HG03571 (cell line): ENCODE measurements around the gene ZDHHC19.
"Not testable (repeated sequence)": the region's sequence is repeated elsewhere in the genome, so short reads cannot be mapped to it uniquely, and the experiment has no call there.

Source experiments
- ATAC-seq: cut with Tn5 transposase; IDR thresholded peaks from one replicate; pipeline ENCODE4 v1.9.1; 2021; ENCODE audit not compliant: unreplicated experiment

ZDHHC19 gene

GRCh38 chr3:196225763-196226364, 14.7 kb upstream of the ZDHHC19 start:
- no peak for ATAC-seq

DNA sequence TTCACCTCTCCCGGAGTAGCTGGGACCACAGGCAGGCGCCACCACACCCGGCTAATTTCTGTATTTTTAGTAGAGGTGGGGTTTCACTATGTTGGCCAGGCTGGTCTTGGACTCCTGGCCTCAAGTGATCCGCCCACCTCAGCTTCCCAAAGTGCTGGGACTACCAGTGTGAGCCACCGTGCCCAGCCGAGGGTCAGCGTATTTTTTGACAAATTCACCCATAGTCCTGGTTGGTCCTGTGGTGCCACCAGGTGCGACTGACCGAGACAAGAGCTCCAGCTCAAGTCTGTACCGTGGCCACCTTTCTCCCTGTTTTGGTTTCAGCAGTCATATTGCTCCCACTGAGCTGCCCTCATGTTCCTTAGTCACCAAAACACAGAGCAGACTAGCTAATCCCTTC, 13.9 kb upstream of the ZDHHC19 start:
- no peak for ATAC-seq

GRCh38 chr3:196222876-196223595, 11.8 kb upstream of the ZDHHC19 start:
- no peak for ATAC-seq

GRCh38 chr3:196220991-196221390, 9.8 kb upstream of the ZDHHC19 start:
- ATAC-seq: no peak

DNA sequence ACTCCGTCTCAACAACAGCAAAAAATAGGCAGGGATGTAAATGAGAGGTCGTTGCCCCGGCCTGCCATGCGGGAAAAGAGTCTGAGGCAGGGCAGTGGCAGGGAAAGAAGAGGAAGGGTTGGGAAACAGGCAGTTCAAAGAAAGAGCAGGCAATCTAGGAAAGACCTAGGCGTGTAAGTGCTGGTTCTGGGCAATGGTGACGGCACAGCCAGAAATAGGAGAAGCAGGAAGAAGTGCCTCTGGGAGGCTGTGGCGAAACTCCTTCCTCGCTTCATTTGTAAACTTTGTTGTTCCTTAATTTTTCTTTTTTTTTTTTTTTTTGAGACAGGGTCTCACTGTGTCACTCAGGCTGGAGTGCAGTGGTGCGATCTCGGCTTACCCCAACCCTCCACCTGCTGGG, 9.4 kb upstream of the ZDHHC19 start:
- ATAC-seq: no peak

DNA sequence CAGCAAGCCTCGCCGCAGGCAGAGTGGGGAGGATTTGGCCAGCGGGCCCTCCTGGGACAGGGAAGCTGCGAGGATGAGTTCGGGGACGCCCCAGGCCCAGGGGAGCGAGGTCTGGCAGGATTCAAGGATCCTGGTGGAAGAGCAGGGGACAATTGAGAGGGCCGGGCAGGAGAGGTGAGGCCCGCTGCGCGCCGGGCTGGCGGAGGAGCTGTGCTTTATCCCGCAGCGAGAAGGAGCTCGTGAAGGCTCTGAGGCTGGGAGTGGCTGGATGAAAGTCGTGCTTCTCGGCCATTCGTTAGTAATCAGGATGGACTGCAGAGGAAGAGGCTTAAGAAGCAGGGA, 8.7 kb upstream of the ZDHHC19 start:
- no peak for ATAC-seq

GRCh38 chr3:196219194-196219969, 8.2 kb upstream of the ZDHHC19 start:
- peak; percentile 49 for ATAC-seq

- no peak for ATAC-seq
Measured at GRCh38 chr3:196218155-196218712, 7.0 kb upstream of the ZDHHC19 start.

- no peak for ATAC-seq
Measured at GRCh38 chr3:196217307-196218154, 6.3 kb upstream of the ZDHHC19 start.

GRCh38 chr3:196216681-196217211, 5.5 kb upstream of the ZDHHC19 start:
- no peak for ATAC-seq

DNA sequence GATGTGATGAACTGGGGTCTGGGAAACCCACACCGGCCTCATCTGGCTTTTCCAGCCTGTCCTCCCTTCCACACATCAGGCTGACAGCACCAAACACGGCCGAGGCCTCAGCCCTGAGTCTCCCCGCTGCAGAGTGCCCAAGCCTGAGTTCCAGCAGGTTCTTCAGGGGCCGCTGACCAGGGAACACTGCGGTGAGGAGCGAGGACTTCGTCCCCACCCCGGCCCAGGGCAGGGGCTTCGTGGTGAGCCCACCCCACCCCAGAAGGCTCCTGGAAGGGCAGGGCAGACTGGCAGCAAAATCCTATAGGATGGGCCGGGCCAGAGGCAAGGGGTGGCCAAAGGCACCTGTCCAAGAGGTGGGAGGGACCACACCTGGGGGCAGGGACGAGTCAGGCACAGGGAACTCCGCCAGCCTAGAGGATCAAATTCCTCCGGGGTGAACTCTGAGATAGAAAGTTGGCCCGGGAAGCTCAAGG, 4.9 kb upstream of the ZDHHC19 start, which contains the start of gene SLC51A:
Gene SLC51A (plus strand): TSS at position 446 of the 476 bp plus-strand sequence. CDS start 179 bp downstream, outside the sequence.
- ATAC-seq: no peak

GRCh38 chr3:196215493-196216020, 4.4 kb upstream of the ZDHHC19 start:
- no peak for ATAC-seq

- ATAC-seq: no peak
Measured at GRCh38 chr3:196214783-196215441, 3.7 kb upstream of the ZDHHC19 start.

DNA sequence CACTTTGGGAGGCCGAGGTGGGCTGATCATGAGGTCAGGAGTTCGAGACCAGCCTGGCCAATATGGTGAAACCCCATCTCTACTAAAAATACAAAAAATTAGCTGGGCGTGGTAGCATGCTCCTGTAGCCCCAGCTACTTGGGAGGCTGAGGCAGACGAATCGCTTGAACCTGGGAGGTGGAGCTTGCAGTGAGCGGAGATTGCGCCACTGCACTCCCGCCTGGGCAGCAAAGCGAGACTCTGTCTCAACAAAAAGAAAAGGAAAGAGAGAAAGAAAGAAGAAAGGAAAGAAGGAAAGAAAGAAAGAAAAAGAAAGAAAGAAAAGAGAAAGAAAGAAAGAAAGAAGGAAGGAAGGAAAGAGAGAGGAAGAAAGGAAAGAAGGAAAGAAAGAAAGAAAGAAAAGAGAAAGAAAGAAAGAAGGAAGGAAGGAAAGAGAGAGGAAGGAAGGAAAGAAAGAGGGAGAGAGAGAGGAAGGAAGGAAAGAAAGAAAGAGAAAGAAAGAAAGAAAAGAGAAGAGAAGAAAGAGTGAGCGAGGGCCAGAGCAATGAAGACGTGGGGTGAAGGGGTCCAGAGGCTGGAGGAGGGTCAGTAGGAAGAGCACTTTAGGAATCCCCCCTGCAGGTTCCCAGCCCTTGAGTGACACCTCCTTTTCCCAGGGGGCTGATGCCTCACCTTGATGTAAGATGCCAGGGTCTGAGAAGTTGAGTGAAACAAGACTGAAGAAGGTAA, 1.1 kb downstream of the ZDHHC19 start:
- not testable (repeated sequence) for ATAC-seq

GRCh38 chr3:196208942-196209695, 2.1 kb downstream of the ZDHHC19 start:
- no peak for ATAC-seq

GRCh38 chr3:196207833-196208607, 3.2 kb downstream of the ZDHHC19 start:
- no peak for ATAC-seq

DNA sequence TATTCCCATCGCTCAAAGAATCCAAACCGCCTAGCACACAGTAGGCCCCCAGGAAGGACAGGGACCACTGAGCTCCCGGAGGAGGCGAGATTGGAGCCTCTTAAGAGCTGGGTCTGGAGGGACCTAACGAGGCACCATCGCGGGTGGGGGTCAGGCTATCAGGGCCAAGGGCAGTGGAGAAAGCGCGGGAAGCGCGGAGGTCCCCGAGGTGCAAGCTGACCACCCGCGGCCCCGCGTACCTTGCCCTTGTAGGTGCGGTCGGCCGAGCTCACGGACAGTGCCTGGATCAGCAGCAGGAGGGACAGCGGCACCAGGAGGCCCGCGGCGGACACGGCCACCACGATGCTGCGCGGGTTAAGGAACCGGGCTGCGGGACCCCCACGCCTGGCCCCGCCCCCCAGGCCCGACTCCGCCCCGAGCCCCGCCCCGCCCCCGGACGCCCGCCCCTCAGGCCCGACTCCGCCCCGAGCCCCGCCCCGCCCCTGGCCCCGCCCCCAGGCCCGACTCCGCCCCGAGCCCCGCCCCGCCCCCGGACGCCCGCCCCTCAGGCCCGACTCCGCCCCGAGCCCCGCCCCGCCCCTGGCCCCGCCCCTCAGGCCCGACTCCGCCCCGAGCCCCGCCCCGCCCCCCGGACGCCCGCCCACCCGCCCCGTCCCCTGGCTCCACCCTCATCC, 3.9 kb downstream of the ZDHHC19 start:
- no peak for ATAC-seq
